Amniotic epithelial cell (primary cell): ENCODE results near the gene HIPK2.

ENCODE experiments used
- DNase-seq: peaks from one replicate; pipeline ENCODE4 v3.0.0-alpha.2; 2010; ENCODE audit warnings: low read depth

The HIPK2 gene

GRCh38 chr7:139782932-139783331 is 5.1 kb upstream of the HIPK2 start:
- DNase-seq, result no peak

DNA sequence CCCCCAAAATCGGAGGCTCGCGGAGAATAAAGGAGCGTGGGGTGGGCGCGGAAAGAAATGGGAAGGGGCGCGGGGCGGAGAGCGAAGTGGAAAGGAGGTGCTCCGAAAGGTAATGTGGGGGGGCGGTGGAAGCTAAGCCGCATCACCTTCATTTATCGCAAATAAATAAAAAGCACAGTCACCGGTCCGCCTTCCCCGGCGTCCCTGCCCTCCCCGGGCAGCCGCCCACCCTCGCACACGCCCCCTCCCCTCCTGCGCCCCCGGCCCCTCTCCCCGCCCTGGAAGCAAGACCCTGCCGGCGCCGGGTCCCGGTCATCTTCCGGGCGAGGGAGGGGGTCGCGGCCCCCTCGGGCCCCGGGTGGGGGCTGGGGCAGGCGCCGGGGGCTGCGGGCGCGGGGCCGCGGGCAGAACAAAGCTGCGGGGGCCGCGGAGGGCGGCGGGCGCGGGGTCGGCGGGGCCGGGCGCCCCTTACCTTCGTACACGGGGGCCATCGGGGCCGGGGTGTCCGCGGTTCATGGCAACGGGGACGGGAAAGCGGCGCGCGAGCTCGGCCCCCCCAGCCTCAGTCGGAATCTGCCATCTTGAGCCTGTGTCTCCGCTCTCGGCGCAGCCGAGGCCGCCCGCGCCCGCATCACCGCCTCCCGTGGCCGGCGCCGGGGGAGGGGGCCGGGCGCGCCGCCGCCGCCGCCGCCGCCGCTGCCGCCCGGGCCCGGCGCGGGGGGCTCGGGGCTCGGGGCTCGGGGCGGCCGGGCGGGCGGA is 486 bp downstream of the HIPK2 start:
- DNase-seq, result no peak

DNA sequence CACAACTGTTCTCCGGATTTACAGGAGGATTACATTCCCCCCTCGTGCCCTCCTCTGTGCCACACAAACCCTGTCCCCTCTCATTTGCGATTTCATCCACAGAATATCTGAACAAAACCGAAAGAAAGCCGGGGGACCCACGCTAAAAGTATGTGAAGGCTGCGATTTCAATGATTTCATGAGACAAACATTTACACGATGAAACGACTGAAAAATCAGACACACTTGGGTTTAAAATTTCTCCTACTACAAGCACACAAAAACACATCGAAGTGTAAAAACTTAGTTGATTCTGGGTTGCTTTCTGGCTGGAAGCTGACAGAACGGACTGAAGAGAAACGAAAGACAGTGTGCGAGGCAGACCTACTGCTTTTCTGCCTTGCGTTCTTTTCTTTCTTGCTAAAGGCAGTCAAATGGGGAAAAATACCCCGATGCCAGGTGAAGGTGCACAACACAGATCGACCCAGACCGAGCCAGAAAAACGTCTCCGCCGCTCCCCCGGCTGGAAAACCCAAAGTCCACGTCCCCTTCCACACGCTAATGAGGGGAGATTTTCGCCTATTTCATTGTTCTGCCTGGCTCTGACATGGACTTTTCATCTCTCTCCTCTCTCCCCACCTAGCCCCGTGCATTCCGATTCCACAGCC is 1.2 kb downstream of the HIPK2 start:
- DNase-seq, result peak; percentile 44

GRCh38 chr7:139775829-139776266 is 1.9 kb downstream of the HIPK2 start:
- peak; percentile 79 for DNase-seq

- peak; percentile 87 for DNase-seq
These were observed 3.4 kb downstream of the HIPK2 start for GRCh38 chr7:139774376-139774775.

GRCh38 chr7:139773371-139773770 is 4.4 kb downstream of the HIPK2 start:
- no peak for DNase-seq

DNA sequence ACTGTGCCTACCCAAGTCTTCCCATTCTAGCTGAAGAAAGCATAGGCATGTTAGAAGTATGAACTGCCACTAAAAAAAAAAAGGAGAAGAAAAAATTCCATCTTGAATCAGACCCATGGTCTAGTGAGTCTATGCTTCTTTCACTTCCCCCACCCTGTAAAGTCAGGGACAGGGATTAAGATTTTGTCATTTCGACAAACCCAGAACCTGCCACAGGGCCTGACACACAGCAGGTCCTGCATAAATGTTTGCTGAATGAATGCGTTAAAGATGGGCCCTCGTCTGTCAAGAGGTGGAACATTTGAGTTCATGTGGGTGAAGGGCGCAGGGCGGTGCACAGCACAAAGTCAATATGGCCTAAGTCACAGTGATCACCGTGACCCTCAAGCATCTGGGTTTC is 4.9 kb downstream of the HIPK2 start:
- DNase-seq, result no peak

- DNase-seq, result no peak
These were observed 5.7 kb downstream of the HIPK2 start for GRCh38 chr7:139772115-139772514.

GRCh38 chr7:139771001-139771956 is 6.5 kb downstream of the HIPK2 start:
- peak; percentile 76 for DNase-seq

GRCh38 chr7:139769761-139770160 is 8.0 kb downstream of the HIPK2 start:
- no peak for DNase-seq

- DNase-seq, result no peak
These were observed 8.7 kb downstream of the HIPK2 start for GRCh38 chr7:139769066-139769465.

DNA sequence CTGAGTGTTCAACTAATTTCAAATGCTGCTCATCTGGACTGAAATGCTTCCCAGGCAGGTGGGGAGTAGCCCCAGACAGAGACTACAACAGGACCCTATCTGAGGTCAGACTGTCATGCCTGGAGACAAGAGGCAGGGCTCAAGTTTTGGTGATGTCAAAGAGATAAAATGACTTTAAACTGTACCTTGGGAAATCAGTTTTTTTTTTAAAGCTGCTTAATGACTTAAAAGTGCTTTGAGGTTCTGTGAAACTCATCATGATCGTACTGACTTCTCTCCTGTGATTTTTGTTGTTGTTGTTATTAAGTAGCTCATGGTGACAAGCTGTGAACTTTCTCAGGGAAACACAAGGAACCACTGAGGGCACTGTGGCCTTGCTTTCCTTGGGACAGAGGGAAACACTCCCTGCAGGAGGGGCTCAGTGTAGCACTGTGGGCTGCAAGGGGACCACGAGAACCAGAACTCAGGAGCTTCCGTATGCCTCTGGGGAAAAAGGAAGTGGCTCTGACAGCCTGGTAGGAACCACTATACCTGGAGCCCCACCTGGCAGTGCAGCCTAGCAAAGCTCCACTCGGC is 9.5 kb downstream of the HIPK2 start:
- no peak for DNase-seq

DNA sequence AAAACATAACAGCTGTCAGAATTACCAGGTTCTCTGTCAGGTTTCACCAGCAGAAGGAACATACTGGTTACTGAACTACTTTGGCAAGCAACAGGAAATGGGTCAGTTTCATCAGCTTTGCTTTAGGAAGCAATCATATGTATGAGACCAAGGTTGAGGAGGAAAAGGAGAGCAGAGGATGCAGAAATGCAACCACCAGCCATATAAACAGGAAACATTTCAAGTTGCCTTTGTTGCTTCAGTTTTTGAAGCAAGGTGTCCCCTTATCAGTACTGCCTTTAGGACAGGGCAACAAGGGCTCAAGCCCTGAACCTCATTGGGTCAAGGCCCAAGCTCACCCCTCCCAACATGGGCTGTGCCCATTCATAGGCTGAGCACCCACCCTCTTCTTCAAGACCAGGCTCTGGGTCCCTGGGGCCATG is 10.2 kb downstream of the HIPK2 start:
- DNase-seq, result no peak

GRCh38 chr7:139765143-139765542 is 12.7 kb downstream of the HIPK2 start:
- DNase-seq, result no peak

GRCh38 chr7:139763330-139763729 is 14.5 kb downstream of the HIPK2 start:
- peak; percentile 64 for DNase-seq

- peak; percentile 70 for DNase-seq
These were observed 14.9 kb downstream of the HIPK2 start for GRCh38 chr7:139762886-139763285.

- no peak for DNase-seq
These were observed 19.4 kb downstream of the HIPK2 start for GRCh38 chr7:139758388-139758787.

DNA sequence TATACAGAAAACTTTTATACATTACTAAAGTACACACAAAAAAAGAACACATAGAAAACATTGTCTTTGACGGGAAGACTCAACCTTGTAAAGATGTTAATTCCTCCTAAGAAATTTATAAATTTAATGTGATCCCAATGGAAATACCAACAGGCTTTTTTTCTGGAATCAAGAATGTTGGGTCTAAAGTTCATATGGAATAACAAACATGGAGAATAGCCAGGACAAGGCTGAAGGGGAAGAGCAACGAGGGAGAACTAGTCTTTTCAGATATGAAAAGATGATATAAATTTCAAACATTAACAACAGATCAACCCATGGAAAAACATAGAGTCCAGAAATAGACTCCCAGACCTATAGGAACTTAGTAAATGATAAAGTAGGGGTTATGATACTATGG is 19.8 kb downstream of the HIPK2 start:
- no peak for DNase-seq

- no peak for DNase-seq
These were observed 24.1 kb downstream of the HIPK2 start for GRCh38 chr7:139753693-139754111.

DNA sequence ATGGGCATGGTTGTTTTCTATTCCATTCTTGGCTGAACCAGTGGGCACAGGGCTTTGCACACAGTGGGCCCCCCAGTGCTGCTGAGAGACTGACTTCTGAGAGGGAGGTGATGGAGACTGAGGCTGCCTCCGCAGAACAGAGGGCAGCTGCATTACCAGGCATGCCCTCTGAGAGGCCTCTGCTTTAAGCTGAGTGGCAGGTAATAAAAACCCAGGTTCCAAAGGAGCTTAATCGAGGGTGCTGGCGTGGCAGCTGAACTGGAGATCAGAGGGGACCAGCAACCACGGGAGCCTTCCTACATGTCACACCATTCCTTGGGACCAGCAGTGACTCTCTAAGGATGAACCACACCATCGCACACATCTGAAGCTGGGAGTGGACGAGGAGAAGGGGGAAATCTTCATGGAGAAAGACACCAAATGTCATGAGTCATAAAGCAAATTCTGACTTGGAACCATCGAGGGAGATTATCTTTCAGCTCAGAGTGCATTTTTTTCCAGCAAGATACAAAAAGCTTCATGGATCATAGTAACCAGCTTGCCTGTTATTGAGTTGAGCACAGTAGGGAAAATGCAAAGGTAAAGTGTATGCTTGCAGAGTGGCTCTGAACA is 24.6 kb downstream of the HIPK2 start:
- no peak for DNase-seq

GRCh38 chr7:139752604-139753003 is 25.2 kb downstream of the HIPK2 start:
- no peak for DNase-seq

DNA sequence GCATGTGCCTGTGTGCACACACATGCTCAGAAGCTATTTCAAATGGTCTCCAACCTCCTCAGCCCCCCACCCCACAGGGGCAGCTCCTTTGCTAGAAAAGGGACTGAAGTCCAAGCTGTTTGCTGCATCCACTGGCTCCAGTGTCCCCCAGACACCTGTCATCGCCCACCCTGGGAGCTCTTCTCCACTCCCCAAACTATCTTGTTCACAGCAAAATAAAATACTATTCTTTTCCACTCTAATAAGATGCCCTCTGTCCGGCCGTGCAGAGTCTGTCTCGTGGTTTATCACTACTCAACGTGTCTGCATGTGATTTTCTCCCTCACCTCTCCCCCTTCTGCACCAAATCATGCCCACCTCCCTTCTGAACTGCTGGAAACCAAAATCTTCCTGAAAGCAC is 25.6 kb downstream of the HIPK2 start:
- DNase-seq, result no peak
